Activated naive CD4-positive, alpha-beta T cell treated with anti-CD3 and anti-CD28 coated beads, Interleukin-2, amount 50 U/mL, for 16 hours (primary cell): ENCODE results near the gene LEKR1.
"Not testable (repeated sequence)": the region's sequence is repeated elsewhere in the genome, so short reads cannot be mapped to it uniquely, and the experiment has no call there.

ENCODE experiments used
- DNase-seq: peaks from one replicate; pipeline ENCODE4 v3.0.0-alpha.2; 2020

Gene LEKR1

DNA sequence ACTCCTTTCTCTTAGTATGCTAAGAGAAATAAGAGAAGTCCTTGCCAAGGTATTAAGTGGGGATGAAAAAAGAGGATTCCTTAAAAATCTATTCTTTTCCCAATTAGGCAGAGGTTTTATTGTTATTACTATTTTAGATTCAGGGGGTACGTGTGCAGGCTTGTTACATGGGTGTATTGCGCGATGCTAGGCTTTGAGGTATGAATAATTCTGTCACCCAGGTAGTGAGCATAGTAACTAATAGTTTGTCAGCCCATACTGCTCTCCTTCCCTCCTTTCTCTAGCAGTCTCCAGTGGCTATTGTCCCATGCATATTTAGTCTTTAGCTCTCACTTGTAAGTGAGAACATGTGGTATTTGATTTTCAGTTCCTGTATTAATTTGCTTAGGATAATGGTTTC lies 83.9 kb downstream of the LEKR1 start:
- no peak for DNase-seq

DNA sequence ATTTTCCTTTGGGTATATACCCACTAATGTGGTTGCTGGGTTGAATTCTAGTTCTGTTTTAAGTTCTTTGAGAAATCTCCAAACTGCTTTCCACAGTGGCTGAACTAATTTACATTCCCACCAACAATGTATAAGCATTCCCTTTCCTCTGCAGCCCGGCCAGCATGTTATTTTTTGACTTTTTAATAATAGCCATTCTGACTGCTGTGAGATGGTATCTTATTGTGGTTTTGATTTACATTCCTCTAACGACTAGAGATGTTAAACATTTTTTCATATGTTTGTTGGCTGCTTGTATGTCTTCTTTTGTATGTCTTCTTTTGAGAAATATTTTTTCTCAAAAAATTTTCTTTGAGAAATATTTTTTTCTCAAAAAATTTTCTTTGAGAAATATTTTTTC lies 84.7 kb downstream of the LEKR1 start:
- not testable (repeated sequence) for DNase-seq

GRCh38 chr3:156914300-156914699 lies 88.1 kb downstream of the LEKR1 start:
- DNase-seq: not testable (repeated sequence)

GRCh38 chr3:156915372-156915771 lies 89.2 kb downstream of the LEKR1 start:
- DNase-seq: no peak

- DNase-seq: no peak
These were observed 92.6 kb downstream of the LEKR1 start for GRCh38 chr3:156918746-156919145.

- DNase-seq: no peak
These were observed 93.7 kb downstream of the LEKR1 start for GRCh38 chr3:156919818-156920217.

- DNase-seq: no peak
These were observed 94.2 kb downstream of the LEKR1 start for GRCh38 chr3:156920399-156920798.

GRCh38 chr3:156923349-156923748 lies 97.2 kb downstream of the LEKR1 start:
- no peak for DNase-seq

DNA sequence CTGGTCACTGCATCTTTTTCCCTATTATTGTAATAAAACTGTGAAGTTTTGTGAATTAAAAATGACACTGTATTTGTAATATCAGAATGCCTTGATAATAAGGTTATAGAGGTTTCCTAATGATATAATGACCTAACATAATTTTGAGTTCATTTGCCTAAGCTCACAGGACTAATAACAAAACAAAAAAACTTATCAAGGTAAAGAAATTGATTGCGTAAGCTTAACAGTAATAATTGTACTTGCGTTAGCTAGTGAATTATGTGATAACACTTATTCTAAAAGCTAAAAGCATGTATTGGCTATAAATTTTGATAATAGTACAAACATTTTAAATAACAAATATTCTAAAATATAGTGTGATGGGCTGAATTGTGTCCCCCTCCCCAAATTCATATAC lies 112.6 kb downstream of the LEKR1 start:
- DNase-seq: no peak

DNA sequence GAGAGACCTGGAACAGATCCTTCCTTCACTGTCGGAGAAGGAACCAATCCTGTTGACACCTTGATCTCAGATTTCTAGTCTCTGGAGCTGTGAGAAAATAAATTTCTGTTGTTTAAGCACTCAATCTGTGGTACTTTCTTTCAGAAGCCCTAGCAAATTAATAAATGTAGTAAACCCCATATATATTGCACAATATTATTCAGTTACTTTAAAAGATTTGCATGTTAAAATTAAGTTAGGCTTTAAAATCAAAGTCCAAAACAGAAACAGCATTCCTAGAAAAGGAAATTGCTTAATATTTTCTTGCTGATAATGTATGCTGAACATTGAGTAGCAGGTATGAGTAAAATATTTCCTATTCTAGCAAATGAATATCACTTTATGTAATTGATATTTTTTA lies 113.2 kb downstream of the LEKR1 start:
- no peak for DNase-seq

- no peak for DNase-seq
These were observed 115.2 kb downstream of the LEKR1 start for GRCh38 chr3:156941311-156941710.

- DNase-seq: no peak
These were observed 122.5 kb downstream of the LEKR1 start for GRCh38 chr3:156948402-156949210.

- no peak for DNase-seq
These were observed 125.9 kb downstream of the LEKR1 start for GRCh38 chr3:156952011-156952410.

- no peak for DNase-seq
These were observed 131.6 kb downstream of the LEKR1 start for GRCh38 chr3:156957715-156958114.

DNA sequence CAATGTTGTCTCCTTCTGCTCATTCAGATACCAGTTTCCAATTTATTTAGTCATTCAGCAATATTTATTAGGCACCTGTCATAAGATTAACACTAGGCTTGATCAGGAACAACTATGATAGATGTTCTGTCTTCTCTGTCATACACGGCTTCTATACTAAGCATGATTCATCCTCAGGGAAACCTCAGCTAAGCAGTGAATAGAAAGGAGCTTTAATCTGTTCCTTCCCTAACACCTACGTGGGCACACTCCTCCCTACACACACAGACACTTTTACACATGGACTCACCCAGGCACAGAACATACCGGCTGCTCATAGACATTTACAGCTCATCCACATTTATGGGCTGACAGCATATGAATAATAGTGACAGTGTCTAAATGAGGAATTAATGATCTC lies 136.9 kb downstream of the LEKR1 start:
- DNase-seq: no peak

GRCh38 chr3:156964577-156964976 lies 138.4 kb downstream of the LEKR1 start:
- DNase-seq: no peak

- DNase-seq: not testable (repeated sequence)
These were observed 140.2 kb downstream of the LEKR1 start for GRCh38 chr3:156966349-156966748.

GRCh38 chr3:156973954-156974353 lies 147.8 kb downstream of the LEKR1 start:
- no peak for DNase-seq

- DNase-seq: no peak
These were observed 148.8 kb downstream of the LEKR1 start for GRCh38 chr3:156974931-156975330.

DNA sequence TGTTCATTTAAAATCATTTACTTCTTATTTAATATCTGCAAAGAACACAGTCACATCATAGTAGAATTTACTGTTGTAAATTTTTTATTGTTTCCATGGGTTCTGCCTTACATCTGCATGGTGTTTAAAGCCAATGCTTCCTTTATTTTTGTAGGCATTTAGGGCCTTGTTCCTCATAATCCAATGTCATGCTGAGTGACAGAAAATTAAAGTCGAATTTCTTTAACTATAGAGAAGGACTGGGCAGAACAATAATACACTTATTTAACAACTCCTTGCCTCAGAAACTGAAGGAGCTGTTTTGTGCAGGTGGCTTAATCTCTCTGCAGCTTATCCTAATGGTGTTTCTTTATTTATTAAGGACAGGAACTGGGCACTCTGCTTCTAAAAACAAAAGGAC lies 149.6 kb downstream of the LEKR1 start:
- no peak for DNase-seq

- DNase-seq: no peak
These were observed 150.8 kb downstream of the LEKR1 start for GRCh38 chr3:156976933-156977332.

DNA sequence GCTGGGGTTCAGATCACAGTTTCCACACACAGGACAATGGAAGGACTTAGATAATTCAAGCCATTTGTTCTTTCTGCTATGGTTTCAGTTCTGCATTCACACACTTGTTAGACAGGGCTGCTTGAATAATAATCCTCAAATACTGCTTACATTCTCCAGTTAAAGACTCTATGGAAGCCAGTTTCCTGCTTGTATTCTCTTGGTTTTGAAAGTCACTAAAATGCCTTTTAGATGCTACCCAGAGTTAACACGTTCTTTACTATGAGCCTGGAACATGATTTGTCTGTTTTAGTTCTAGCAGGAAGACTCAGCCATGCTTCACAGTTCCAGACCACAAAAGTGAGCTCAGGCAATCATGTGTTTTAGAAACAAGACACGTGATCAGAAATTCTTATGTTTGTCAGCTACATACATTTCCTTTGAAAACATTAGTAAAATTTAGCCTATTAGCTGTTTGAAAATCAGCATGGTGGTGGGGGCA lies 152.4 kb downstream of the LEKR1 start:
- no peak for DNase-seq

DNA sequence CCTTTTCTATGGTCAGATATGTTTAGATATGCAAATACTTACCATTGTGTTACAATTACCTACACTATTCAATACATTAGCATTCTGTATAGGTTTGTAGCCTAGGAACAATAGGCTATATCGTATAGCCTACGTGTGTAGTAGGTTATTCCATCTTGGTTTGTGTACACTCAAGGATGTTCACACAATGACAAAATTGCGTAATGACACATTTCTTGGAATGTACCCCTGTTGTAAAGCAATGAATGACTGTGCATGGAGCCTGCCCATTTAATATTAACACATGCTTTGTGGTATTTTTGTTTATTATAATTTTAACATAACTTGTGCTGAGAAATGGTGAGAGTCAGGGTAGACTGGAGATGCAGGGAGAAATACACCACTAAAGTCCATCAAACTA lies 154.9 kb downstream of the LEKR1 start:
- DNase-seq: no peak

- DNase-seq: no peak
These were observed 157.4 kb downstream of the LEKR1 start for GRCh38 chr3:156983559-156983958.

GRCh38 chr3:156985711-156986110 lies 159.6 kb downstream of the LEKR1 start:
- DNase-seq: no peak
